ENCODE data around the gene GTF2E1.
"Not testable (repeated sequence)": the region's sequence is repeated elsewhere in the genome, so short reads cannot be mapped to it uniquely, and the experiment has no call there.

Gene GTF2E1

GRCh38 chr3:120742198-120742848, at the start of gene GTF2E1, which contains the start of gene RABL3:
TSS of gene GTF2E1 (plus strand) at chr3:120742744. CDS start at chr3:120750553, 7,809 bp downstream.
TSS of gene RABL3 (minus strand) at chr3:120742516. CDS start at chr3:120742507, 9 bp downstream.
- peak; percentile 97 for DNase-seq

- no peak for DNase-seq
Observed at GRCh38 chr3:120693439-120694171, 48.9 kb upstream of the GTF2E1 start.

GRCh38 chr3:120699333-120699732, 43.2 kb upstream of the GTF2E1 start:
- no peak for DNase-seq

DNA sequence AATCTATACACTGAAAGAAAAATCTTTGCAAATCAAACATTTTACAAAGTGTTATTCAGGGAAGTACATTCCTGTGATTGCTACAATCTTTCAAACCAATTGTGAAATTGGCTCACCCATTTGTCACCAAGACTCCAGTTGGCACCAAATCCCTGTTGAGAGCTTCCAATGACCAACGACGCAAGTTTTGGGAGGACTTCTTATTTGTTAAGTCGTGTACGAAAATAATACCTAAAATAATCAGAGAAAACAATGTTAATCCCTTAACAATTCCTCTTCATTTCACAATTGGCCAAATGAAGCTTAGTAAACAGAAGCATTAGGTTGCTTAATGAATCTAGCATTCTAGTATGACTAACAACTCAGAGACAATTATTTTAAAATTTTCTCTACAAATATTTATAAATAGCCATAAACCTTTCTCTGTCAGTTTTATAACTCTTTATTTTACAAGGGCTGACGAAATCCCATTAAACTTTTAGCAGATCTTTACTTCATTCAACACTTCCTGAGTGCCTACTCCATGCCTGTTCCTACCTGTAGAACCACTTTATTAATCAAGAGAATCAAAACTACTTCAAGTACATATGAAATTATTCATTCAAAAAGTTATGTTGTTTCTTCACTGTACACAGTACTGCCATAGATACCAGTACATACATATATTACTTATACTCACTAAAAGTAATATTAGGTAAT, 36.5 kb upstream of the GTF2E1 start:
- no peak for DNase-seq

DNA sequence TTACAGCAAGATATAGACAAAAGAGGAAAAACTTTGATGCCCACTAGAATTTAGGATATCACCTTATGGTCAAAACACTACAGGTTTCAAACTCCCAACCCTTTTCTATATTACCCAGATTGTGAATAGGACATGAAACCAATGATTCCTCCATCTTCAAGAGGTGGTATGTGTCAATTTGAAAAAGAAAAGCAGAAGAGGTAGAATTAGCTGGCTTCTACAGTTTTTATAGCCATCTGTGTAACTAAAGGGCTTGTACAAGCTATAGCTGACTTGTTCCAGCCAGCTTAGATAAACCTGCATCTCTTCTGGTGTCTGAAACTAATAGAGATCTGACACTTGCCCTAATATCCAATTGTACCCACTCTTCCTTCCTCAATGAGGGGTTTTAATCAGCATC, 35.6 kb upstream of the GTF2E1 start:
- DNase-seq = no peak

- DNase-seq = no peak
Observed at GRCh38 chr3:120708408-120708807, 34.1 kb upstream of the GTF2E1 start.

GRCh38 chr3:120710369-120710768, 32.2 kb upstream of the GTF2E1 start:
- DNase-seq = no peak

DNA sequence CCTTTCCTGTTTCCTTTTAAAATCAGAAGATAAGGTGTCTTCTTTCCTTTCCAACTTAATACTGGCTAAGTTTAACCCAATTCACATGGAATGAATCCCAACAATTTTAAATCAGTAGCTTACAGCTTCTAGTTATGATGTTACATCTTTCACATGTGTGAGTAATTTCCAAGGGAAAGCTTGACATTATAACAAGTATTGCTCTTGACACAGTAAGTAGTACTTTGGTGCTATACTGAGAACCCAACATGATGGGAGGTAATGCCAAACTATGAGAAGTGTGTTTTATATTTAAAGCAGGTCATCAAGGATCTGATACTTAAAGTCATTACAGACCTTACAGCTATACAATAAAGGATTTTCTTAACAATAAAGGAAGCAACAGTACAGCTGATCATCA, 29.3 kb upstream of the GTF2E1 start:
- DNase-seq = no peak

- DNase-seq = peak; percentile 63
Observed at GRCh38 chr3:120719167-120719834, 23.2 kb upstream of the GTF2E1 start.

DNA sequence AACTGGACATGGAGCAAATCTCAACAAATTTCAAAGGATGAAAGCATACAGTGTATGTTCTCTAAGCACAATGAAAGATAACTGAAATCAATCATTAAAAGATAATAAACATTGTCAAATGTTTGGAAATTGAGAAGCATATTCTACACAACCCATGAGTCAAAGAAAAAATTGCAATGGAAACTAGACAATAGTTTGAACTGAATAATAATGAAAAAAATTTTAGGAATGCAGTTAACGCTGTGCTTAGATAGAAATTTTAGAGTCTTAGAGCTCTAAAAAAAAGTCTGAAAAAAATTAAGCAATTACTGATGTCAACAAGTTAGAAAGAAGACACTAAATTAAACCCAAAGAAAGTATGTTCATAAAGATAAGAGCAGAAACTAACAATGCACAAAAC, 15.8 kb upstream of the GTF2E1 start:
- no peak for DNase-seq

DNA sequence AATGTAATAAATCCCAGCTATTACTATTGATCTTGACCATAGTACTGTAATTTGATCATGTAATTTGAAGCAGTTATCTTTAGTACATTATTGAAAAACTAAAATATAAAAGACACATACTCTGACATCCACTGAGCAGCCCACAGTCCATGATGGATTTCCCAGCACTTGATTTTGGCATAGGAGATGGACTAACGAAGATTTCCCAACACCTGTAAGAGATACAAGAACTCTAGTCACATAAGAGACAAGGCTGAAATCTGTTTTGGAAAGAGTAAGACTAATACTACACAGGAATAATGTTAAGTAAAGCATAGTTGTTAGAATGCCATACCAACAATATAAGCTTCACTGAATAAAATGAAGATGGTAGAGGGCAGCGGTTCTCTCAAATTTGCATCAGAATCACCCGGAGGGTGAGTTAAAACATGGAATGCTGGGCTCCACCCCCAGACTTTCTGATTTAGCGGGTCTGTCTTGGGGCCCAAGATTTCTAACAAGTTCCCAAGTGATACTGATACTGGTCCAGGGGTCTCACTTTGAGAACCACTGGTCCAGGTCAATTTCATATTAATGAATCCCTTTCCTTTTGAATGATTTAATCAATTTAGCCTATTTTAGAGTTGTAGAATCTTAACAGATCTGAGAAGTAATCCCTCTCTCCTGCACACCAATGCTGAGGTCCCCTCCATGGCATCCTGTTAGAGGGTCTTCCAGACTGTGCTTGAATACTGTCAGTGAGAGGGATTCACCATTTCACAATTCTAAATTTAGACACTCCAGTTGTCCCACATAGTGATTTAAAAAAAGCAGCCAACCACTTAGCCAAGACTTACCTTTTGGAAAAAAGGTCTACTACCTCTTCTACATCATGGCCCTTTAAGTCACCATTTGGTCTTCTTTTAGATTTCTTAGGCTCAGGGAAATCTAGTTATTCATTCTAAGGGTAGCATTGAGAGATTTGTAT, 11.7 kb upstream of the GTF2E1 start:
- DNase-seq = no peak

DNA sequence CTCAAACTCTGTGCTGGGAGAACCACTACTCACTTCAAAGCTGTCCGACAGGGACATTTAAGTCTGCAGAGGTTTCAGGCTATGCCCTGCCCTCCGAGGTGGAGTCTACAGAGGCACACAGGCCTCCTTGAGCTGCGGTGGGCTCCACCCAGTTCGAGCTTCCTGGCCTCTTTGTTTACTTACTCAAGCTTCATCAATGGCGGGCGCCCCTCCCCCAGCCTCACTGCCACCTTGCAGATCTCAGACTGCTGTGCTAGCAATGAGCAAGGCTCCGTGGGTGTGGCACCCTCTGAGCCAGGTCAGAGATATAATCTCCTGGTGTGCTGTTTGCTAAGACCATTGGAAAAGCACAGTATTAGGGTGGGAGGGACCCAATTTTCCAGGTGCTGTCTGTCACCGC, 4.5 kb upstream of the GTF2E1 start:
- not testable (repeated sequence) for DNase-seq

GRCh38 chr3:120741320-120741719, 1.2 kb upstream of the GTF2E1 start:
- no peak for DNase-seq

GRCh38 chr3:120741837-120742197, 727 bp upstream of the GTF2E1 start:
- no peak for DNase-seq

DNA sequence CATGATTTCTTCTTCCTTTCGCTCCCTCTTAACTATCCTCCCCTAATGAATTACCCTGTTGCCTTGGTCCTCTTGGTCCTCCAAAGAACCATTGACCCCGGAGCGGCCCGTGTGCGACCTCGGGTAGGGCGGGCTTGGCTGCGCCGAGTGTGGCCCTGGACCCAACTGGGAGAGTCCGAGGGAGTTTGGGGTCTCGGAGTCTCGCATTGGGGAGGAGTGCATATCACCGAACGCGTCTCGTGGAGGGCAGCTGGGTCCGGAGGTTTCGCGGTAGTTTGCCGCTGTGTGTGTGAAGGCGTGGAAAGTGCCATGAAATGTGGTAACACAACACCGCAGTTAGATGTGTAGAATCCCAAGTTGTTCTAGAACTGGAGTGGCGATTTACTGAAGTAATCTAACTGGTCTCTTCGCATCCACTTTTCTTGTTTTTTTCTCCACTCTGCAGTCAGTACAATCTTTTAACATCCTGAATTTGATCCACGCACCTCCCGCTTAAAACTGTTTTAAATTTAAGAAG, 363 bp downstream of the GTF2E1 start:
- DNase-seq = peak; percentile 31

GRCh38 chr3:120743556-120744195, 1.1 kb downstream of the GTF2E1 start:
- DNase-seq = no peak

DNA sequence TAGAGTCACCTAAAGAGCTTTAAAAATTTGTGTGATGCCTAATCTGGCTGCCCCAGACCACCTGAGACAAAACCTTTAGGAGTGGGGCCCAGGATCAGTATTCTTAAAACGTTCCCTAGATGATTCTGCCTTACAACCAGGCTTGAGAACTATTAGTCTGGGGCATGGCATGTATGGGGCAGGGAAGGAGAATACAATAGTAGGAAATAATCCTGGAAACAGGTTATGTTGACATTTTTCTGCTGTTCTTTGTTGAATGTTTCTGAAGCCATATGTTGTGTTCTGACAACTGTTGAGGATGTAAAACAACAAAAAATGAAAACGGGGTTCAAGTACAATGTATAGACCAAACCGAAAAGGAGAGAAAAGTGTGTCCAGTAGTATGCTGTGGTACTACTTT, 2.9 kb downstream of the GTF2E1 start:
- no peak for DNase-seq

DNA sequence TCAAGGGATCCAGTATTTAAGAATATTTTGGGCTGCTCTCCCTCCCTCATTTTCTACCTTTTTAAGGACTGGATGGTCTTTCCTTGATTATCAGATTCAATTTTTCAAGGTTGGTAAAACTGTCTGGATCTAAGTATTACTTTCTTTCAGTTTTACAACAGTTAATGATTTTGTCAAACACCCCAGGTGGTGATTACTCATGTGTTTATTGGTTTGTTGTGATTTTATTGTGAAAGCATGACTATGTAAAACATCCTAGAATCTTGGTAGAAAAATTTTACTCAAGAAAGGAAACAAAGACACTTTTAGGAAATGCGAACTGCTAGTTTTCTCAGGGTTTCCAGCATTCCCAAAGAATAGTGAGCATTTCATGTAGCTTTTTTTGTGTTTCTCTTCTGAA, 7.3 kb downstream of the GTF2E1 start:
- no peak for DNase-seq

GRCh38 chr3:120752230-120752629, 9.7 kb downstream of the GTF2E1 start:
- DNase-seq = no peak

GRCh38 chr3:120752865-120753264, 10.3 kb downstream of the GTF2E1 start:
- DNase-seq = no peak

DNA sequence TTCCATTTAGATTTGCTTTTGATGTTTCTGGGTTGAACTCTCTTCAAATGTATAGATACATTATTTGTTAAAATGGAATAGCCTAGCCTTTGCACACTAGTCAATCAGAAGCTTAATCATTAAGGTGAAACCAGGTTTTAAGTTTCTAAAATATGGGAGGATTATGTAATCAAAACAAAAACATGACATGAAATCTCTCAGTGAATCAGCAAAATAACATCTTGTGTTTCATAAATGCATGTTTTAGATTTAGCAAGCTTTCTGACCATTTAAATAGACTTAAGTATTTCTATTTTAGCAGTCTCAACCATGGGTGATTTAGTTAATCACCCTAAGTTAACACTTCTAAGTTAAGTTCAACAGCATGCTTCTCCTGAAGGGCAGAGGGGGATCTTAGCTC, 11.3 kb downstream of the GTF2E1 start:
- no peak for DNase-seq
